ENCODE data around the gene MSGN1.
"Not testable (repeated sequence)": the region's sequence is repeated elsewhere in the genome, so short reads cannot be mapped to it uniquely, and the experiment has no call there.

MSGN1 gene

GRCh38 chr2:17805166-17805565, 11.1 kb upstream of the MSGN1 start:
- no peak for DNase-seq (ENCODE audit: low read depth in 1 of 2, low spot score in 1 of 2)

- no peak for DNase-seq (ENCODE audit: low read depth in 1 of 2, low spot score in 1 of 2)
Observed at GRCh38 chr2:17805717-17806363, 10.4 kb upstream of the MSGN1 start.

GRCh38 chr2:17813010-17813741, 3.1 kb upstream of the MSGN1 start:
- no peak for DNase-seq (ENCODE audit: low read depth in 1 of 2, low spot score in 1 of 2)

GRCh38 chr2:17813742-17814473, 2.4 kb upstream of the MSGN1 start:
- DNase-seq (ENCODE audit: low read depth in 1 of 2, low spot score in 1 of 2): no peak

GRCh38 chr2:17814601-17815000, 1.7 kb upstream of the MSGN1 start:
- DNase-seq (ENCODE audit: low read depth in 1 of 2, low spot score in 1 of 2): no peak

- DNase-seq (ENCODE audit: low read depth in 1 of 2, low spot score in 1 of 2): no peak
Observed at GRCh38 chr2:17815468-17816184, 634 bp upstream of the MSGN1 start.

GRCh38 chr2:17818235-17818815, 2.1 kb downstream of the MSGN1 start:
- no peak for DNase-seq (ENCODE audit: low read depth in 1 of 2, low spot score in 1 of 2)

- DNase-seq (ENCODE audit: low read depth in 1 of 2, low spot score in 1 of 2): no peak
Observed at GRCh38 chr2:17821080-17821479, 4.8 kb downstream of the MSGN1 start.

- DNase-seq (ENCODE audit: low read depth in 1 of 2, low spot score in 1 of 2): no peak
Observed at GRCh38 chr2:17821535-17822444, 5.5 kb downstream of the MSGN1 start.

GRCh38 chr2:17822445-17823117, 6.3 kb downstream of the MSGN1 start:
- no peak for DNase-seq (ENCODE audit: low read depth in 1 of 2, low spot score in 1 of 2)

- DNase-seq (ENCODE audit: low read depth in 1 of 2, low spot score in 1 of 2): not testable (repeated sequence)
Observed at GRCh38 chr2:17823646-17824045, 7.4 kb downstream of the MSGN1 start.

GRCh38 chr2:17827316-17827715, 11.1 kb downstream of the MSGN1 start:
- DNase-seq (ENCODE audit: low read depth in 1 of 2, low spot score in 1 of 2): no peak

GRCh38 chr2:17827785-17828184, 11.5 kb downstream of the MSGN1 start:
- DNase-seq (ENCODE audit: low read depth in 1 of 2, low spot score in 1 of 2): no peak

GRCh38 chr2:17830053-17831034, 14.1 kb downstream of the MSGN1 start:
- no peak for DNase-seq (ENCODE audit: low read depth in 1 of 2, low spot score in 1 of 2)

- DNase-seq (ENCODE audit: low read depth in 1 of 2, low spot score in 1 of 2): no peak
Observed at GRCh38 chr2:17835516-17835915, 19.3 kb downstream of the MSGN1 start.

- DNase-seq (ENCODE audit: low read depth in 1 of 2, low spot score in 1 of 2): no peak
Observed at GRCh38 chr2:17839959-17840358, 23.7 kb downstream of the MSGN1 start.

- DNase-seq (ENCODE audit: low read depth in 1 of 2, low spot score in 1 of 2): no peak
Observed at GRCh38 chr2:17843457-17843856, 27.2 kb downstream of the MSGN1 start.

- DNase-seq (ENCODE audit: low read depth in 1 of 2, low spot score in 1 of 2): no peak
Observed at GRCh38 chr2:17845806-17846205, 29.5 kb downstream of the MSGN1 start.

All from activated T-helper 1 cell treated with anti-CD3 and anti-CD28 coated beads, Interleukin-2, amount 50 U/mL, for 16 hours (primary cell).